Gastroesophageal sphincter (tissue), 4 donors: ENCODE data around the gene SCN1B. TPM values are rescaled to one million over a fixed set of nuclear protein-coding genes. Genes with fewer than 3 reads are reported as not detected.
"Not testable (repeated sequence)": the region's sequence is repeated elsewhere in the genome, so short reads cannot be mapped to it uniquely, and the experiment has no call there.

Experiments
- ATAC-seq: fragments of 150-250 bp; one replicate; pipeline ENCODE4 v1.9.1; 2016; ENCODE audit warnings: mild to moderate bottlenecking, moderate library complexity
- H3K27ac ChIP-seq, 4 donors: fragments of 200-600 bp; sonication (generic) in 3 of 4; 1 replicate in 3 of 4; 2 replicates in 1 of 4; pipeline ENCODE4 v1.5.1; 2016 to 2019
- H3K27me3 ChIP-seq: fragments of 200-600 bp; sonication (generic); one replicate; pipeline ENCODE4 v1.5.1; 2019
- H3K36me3 ChIP-seq, 2 donors: fragments of 200-600 bp; sonication (generic); one replicate each; pipeline ENCODE4 v1.5.1; 2019; ENCODE audit warnings: control low read depth in 1 of 2
- H3K4me1 ChIP-seq, 3 donors: fragments of 200-600 bp; sonication (generic); 1 replicate in 2 of 3; 2 replicates in 1 of 3; pipeline ENCODE4 v1.5.1; 2016 to 2019; ENCODE audit warnings: control low read depth in 2 of 3
- H3K4me3 ChIP-seq, 2 donors: fragments of 200-600 bp; sonication (generic); one replicate each; pipeline ENCODE4 v1.5.1; 2019; ENCODE audit warnings: mild to moderate bottlenecking in 1 of 2, moderate library complexity in 1 of 2
- H3K9me3 ChIP-seq, 3 donors: fragments of 200-600 bp; sonication (generic); one replicate each; pipeline ENCODE4 v1.5.1; 2017 to 2019; ENCODE audit warnings: control low read depth in 2 of 3
- EP300 ChIP-seq: sonication (generic); formaldehyde crosslinking; IDR thresholded peaks from one replicate; pipeline ENCODE4 v1.6.1; 2017; ENCODE audit warnings: antibody characterized with exemption, mild to moderate bottlenecking
- POLR2A ChIP-seq, 2 donors: fragments of 450-650 bp; IDR thresholded peaks; one replicate each; pipeline ENCODE4 v1.6.1; 2017; ENCODE audit warnings: antibody characterized with exemption in 2 of 2, mild to moderate bottlenecking in 2 of 2, moderate library complexity in 1 of 2
- POLR2AphosphoS5 ChIP-seq: sonication (generic); formaldehyde crosslinking; IDR thresholded peaks from one replicate; pipeline ENCODE4 v1.6.1; 2017; ENCODE audit warnings: antibody characterized with exemption
- WGBS, 2 donors: methylation state at CpG; one replicate each; pipeline ENCODE4 v1.1.5; 2018; ENCODE audit warnings: low coverage in 1 of 2; 5-methylcytosine and 5-hydroxymethylcytosine counted together
- total RNA-seq, 4 donors: library from RNA; depleted of rRNA; stranded (reverse); fragments of >200 nt; gene quantifications; one replicate each; pipeline ENCODE4 v1.1.0, GENCODE V29; 2016
- TF ChIP-seq, protein P1 (sequence below), 4 experiments: fragments of 200-600 bp in 2 of 4; fragments of 450-650 bp in 2 of 4; sonication (generic) in 1 of 4; IDR thresholded peaks; one replicate each; pipeline ENCODE4 v1.5.1; 2017 to 2019; ENCODE audit warnings: antibody characterized with exemption in 4 of 4, mild to moderate bottlenecking in 2 of 4, moderate library complexity in 2 of 4

The SCN1B gene
- total RNA-seq, 4 donors from 2014 or later: 5.3 to 13.2 (median 9.5) TPM

GRCh38 chr19:35013820-35014754 is 16.2 kb upstream of the SCN1B start:
- TF ChIP-seq POLR2A (IDR thresholded peaks at IDR 0.05): no peak
- no peak for TF ChIP-seq POLR2AphosphoS5
- TF ChIP-seq, protein P1, sequence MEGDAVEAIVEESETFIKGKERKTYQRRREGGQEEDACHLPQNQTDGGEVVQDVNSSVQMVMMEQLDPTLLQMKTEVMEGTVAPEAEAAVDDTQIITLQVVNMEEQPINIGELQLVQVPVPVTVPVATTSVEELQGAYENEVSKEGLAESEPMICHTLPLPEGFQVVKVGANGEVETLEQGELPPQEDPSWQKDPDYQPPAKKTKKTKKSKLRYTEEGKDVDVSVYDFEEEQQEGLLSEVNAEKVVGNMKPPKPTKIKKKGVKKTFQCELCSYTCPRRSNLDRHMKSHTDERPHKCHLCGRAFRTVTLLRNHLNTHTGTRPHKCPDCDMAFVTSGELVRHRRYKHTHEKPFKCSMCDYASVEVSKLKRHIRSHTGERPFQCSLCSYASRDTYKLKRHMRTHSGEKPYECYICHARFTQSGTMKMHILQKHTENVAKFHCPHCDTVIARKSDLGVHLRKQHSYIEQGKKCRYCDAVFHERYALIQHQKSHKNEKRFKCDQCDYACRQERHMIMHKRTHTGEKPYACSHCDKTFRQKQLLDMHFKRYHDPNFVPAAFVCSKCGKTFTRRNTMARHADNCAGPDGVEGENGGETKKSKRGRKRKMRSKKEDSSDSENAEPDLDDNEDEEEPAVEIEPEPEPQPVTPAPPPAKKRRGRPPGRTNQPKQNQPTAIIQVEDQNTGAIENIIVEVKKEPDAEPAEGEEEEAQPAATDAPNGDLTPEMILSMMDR (IDR thresholded peaks at IDR 0.05): no peak
- TF ChIP-seq EP300: no peak
- ATAC-seq: no peak
- H3K27ac ChIP-seq: peak overlapping the region in 2 of 4 donors; percentile 51 to 52

DNA sequence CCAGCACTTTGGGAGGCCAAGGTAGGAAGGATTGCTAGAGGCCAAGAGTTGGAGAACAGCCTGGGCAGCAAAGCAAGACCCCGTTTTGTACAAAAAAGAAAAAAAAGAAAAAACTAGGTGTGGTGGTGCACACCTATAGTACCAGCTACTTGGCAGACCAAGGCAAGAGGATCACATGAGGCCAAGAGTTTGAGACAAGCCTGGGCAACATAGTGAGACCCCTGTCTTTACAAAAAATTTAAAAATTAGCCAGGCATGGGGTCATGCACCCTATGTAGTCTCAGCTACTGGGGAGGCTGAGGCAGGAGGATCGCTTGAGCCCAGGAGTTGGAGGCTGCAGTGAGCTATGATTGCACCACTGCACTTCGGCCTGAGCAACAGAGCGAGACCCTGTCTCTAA is 15.5 kb upstream of the SCN1B start:
- peaks cover 0 to 91% of the 10 kb centered on the region in 2 donors for H3K36me3 ChIP-seq
- H3K9me3 ChIP-seq: not testable (repeated sequence)

More at GRCh38 chr19:35013820-35014754, 16.2 kb upstream of the SCN1B start:
- no peaks in the 10 kb centered on the region for H3K9me3 ChIP-seq
- H3K36me3 ChIP-seq: peaks cover 0 to 91% of the 10 kb centered on the region in 2 donors
- no peaks in the 10 kb centered on the region for H3K27me3 ChIP-seq
- WGBS, 2 donors: 62 to 88% methylated on average over 6 to 8 of the region's 23 CpGs
- H3K4me1 ChIP-seq: peaks cover 0 to 42% (median 5%) of the 10 kb centered on the region in 3 donors
- no peak overlapping the region for H3K4me3 ChIP-seq

DNA sequence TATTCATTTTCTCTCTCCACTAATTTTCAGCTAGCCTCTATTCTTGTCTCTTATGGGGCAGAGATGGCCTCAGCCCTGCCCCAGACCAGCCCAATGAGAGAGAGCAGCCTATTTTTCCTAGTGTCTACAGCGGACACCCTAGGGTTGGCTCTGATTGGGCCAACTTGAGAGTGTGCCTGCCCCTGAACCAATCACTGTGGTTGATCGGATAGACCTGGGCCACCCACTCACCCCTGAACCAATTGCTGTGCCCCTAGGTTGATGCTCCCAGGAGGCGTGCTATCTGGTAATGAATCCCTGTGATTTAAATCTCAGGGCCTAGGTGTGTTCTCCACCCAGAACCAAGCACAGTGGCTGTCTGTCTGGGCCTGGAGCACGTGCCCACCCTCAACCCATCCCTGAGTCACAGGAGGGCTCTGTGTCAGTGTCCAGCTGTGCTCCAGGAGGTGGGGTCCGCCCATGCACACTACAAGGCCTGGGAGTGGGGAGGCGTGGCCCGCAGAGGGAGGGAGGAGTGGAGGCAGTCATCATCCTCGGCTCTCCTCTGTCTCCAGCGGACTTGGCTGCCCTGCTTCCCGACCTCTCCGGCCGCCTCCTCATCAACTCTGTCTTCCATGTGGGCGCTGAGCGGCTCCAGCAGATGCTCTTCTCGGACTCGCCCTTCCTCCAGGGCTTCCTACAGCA is 14.9 kb upstream of the SCN1B start:
- H3K4me1 ChIP-seq: peaks cover 0 to 34% (median 5%) of the 10 kb centered on the region in 3 donors
- H3K27ac ChIP-seq: peak overlapping the region in 2 of 4 donors; percentile 13 to 32
- TF ChIP-seq, protein P1 (IDR thresholded peaks at IDR 0.05): no peak
- H3K36me3 ChIP-seq: peaks cover 0 to 91% of the 10 kb centered on the region in 2 donors
- WGBS, 2 donors: 93% methylated on average over 2 of the region's 16 CpGs; no CpG with 5 or more reads in 1 of the 2 donors
- no peak overlapping the region for H3K4me3 ChIP-seq
- ATAC-seq: peak; percentile 54
- H3K9me3 ChIP-seq: no peaks in the 10 kb centered on the region
- no peaks in the 10 kb centered on the region for H3K27me3 ChIP-seq

More for the DNA sequence above, 15.5 kb upstream of the SCN1B start:
- H3K27me3 ChIP-seq, H3K27ac ChIP-seq, ATAC-seq, H3K4me3 ChIP-seq: not testable (repeated sequence)
- H3K4me1 ChIP-seq: peaks cover 0 to 36% (median 5%) of the 10 kb centered on the region in 3 donors
- 89% methylated on average over 4 of the region's 4 CpGs for WGBS, 2 donors

- 96 to 100% methylated on average over 2 to 3 of the region's 6 CpGs for WGBS, 2 donors
- Histone ChIP-seq H3K36me3 (peaks cover 0 to 91% of the 10 kb centered on the region in 2 donors), H3K27me3 (no peaks in the 10 kb centered on the region), H3K9me3 (no peaks in the 10 kb centered on the region), H3K27ac (peak overlapping the region in 2 of 4 donors; percentile 13 to 32), H3K4me3 (no peak overlapping the region), H3K4me1 (peaks cover 0 to 34% (median 5%) of the 10 kb centered on the region in 3 donors)
- no peak for TF ChIP-seq POLR2A (IDR thresholded peaks at IDR 0.05)
- TF ChIP-seq, protein P1 (IDR thresholded peaks at IDR 0.05): no peak
- no peak for TF ChIP-seq EP300
- no peak for TF ChIP-seq POLR2AphosphoS5
- no peak for ATAC-seq
These were observed 14.3 kb upstream of the SCN1B start for GRCh38 chr19:35015954-35016351.

GRCh38 chr19:35017507-35017906 is 12.8 kb upstream of the SCN1B start:
- Histone ChIP-seq H3K4me1 (peaks cover 0 to 23% (median 4%) of the 10 kb centered on the region in 3 donors), H3K4me3 (no peak overlapping the region), H3K27ac (no peak overlapping the region), H3K36me3 (peaks cover 0 to 91% of the 10 kb centered on the region in 2 donors), H3K27me3 (no peaks in the 10 kb centered on the region), H3K9me3 (no peaks in the 10 kb centered on the region)
- WGBS, 2 donors: 70 to 72% methylated on average over 3 of the region's 3 CpGs
- no peak for TF ChIP-seq POLR2AphosphoS5
- TF ChIP-seq, protein P1 (IDR thresholded peaks at IDR 0.05): no peak
- TF ChIP-seq EP300: no peak
- no peak for TF ChIP-seq POLR2A (IDR thresholded peaks at IDR 0.05)
- no peak for ATAC-seq
